Hepatocyte (in vitro differentiated cells): Measurements from ENCODE around the gene RAP1GAP2. TPM values are rescaled to one million over a fixed set of nuclear protein-coding genes. Genes with fewer than 3 reads are reported as not detected.

Experiments
- DNase-seq: peaks from one replicate; pipeline ENCODE4 v3.0.0-alpha.2; 2016; ENCODE audit warnings: low spot score
- H2AFZ ChIP-seq: fragments of 200-600 bp; sonication (generic); 2 replicates; pipeline ENCODE4 v1.6.0; 2016; ENCODE audit warnings: antibody characterized with exemption, mild to moderate bottlenecking
- H3K27ac ChIP-seq: fragments of 200-600 bp; sonication (generic); 2 replicates; pipeline ENCODE4 v1.5.1; 2016; ENCODE audit warnings: mild to moderate bottlenecking
- H3K27me3 ChIP-seq: fragments of 200-600 bp; sonication (generic); 2 replicates; pipeline ENCODE4 v1.6.1; 2016
- H3K36me3 ChIP-seq: fragments of 200-600 bp; sonication (generic); replicated peaks from 2 replicates; pipeline ENCODE4 v1.5.1; 2016; ENCODE audit warnings: low read depth; ENCODE audit not compliant: insufficient read depth
- H3K4me1 ChIP-seq: fragments of 200-600 bp; sonication (generic); 2 replicates; pipeline ENCODE4 v1.5.1; 2016; ENCODE audit warnings: mild to moderate bottlenecking, moderate library complexity; ENCODE audit not compliant: insufficient read depth
- H3K4me2 ChIP-seq: fragments of 200-600 bp; sonication (generic); 2 replicates; pipeline ENCODE4 v1.6.0; 2016
- H3K4me3 ChIP-seq: fragments of 200-600 bp; sonication (generic); 2 replicates; pipeline ENCODE4 v1.5.1; 2016; ENCODE audit warnings: mild to moderate bottlenecking
- H3K79me2 ChIP-seq: fragments of 200-600 bp; sonication (generic); 2 replicates; pipeline ENCODE4 v1.6.0; 2017; ENCODE audit warnings: mild to moderate bottlenecking
- H3K9me2 ChIP-seq: fragments of 200-600 bp; sonication (generic); replicated peaks from 2 replicates; pipeline ENCODE4 v1.6.0; 2017; ENCODE audit warnings: mild to moderate bottlenecking; ENCODE audit not compliant: insufficient read depth
- H3K9me3 ChIP-seq: fragments of 200-600 bp; sonication (generic); 2 replicates; pipeline ENCODE4 v1.5.1; 2016; ENCODE audit warnings: low read depth, mild to moderate bottlenecking
- H4K20me1 ChIP-seq: fragments of 200-600 bp; sonication (generic); 2 replicates; pipeline ENCODE4 v1.6.0; 2016; ENCODE audit warnings: mild to moderate bottlenecking; ENCODE audit not compliant: insufficient read depth, poor library complexity, severe bottlenecking
- CTCF ChIP-seq: fragments of 200-600 bp; sonication (generic); IDR thresholded peaks from 2 replicates; pipeline ENCODE4 v1.5.1; 2016; ENCODE audit warnings: antibody characterized with exemption, mild to moderate bottlenecking; ENCODE audit not compliant: poor library complexity
- EZH2 ChIP-seq: fragments of 200-600 bp; sonication (generic); IDR thresholded peaks from 2 replicates; pipeline ENCODE4 v1.6.1; 2016; ENCODE audit warnings: antibody characterized with exemption, mild to moderate bottlenecking, borderline replicate concordance
- EZH2phosphoT487 ChIP-seq: fragments of 200-600 bp; sonication (generic); IDR thresholded peaks from one replicate; pipeline ENCODE4 v1.6.1; 2018; ENCODE audit warnings: antibody characterized with exemption, mild to moderate bottlenecking, low read depth, moderate library complexity; ENCODE audit not compliant: unreplicated experiment, severe bottlenecking
- WGBS: methylation state at CpG from one replicate; pipeline ENCODE4 v1.1.6; 2016; ENCODE audit warnings: low lambda C conversion rate; ENCODE audit errors: missing lambda C conversion rate; 5-methylcytosine and 5-hydroxymethylcytosine counted together
- polyA plus RNA-seq: library from polyadenylated mRNA; unstranded; fragments of >200 nt; fragmentation: Nextera tagmentation; extraction: Ambion mirVana; gene quantifications from 2 replicates; pipeline ENCODE4 v1.2.1, GENCODE V29; 2016
- total RNA-seq: library from RNA; depleted of rRNA; stranded (reverse); fragments of >200 nt; gene quantifications from 2 replicates; pipeline ENCODE4 v1.2.3, GENCODE V29; 2014

Gene RAP1GAP2
- total and polyA plus RNA-seq, 2 experiments from 2014 or later = 3.0 to 10.0 TPM

GRCh38 chr17:2797637-2798036 is 1.4 kb downstream of the RAP1GAP2 start:
- H3K27ac ChIP-seq = no peak overlapping the region
- H3K36me3 ChIP-seq = no peaks in the 10 kb centered on the region
- no peak overlapping the region for H3K4me2 ChIP-seq
- H3K79me2 ChIP-seq = no peaks in the 10 kb centered on the region
- H3K4me3 ChIP-seq = no peak overlapping the region
- H3K9me2 ChIP-seq = no peaks in the 10 kb centered on the region
- TF ChIP-seq EZH2 = no peak
- TF ChIP-seq EZH2phosphoT487 = no peak
- TF ChIP-seq CTCF = no peak
- no peaks in the 10 kb centered on the region for H3K9me3 ChIP-seq
- H4K20me1 ChIP-seq = no peaks in the 10 kb centered on the region
- DNase-seq = no peak
- WGBS = 88% methylated on average over 11 of the region's 11 CpGs
- no peaks in the 10 kb centered on the region for H3K27me3 ChIP-seq
- no peak overlapping the region for H2AFZ ChIP-seq
- no peaks in the 10 kb centered on the region for H3K4me1 ChIP-seq

GRCh38 chr17:2798188-2798587 is 1.9 kb downstream of the RAP1GAP2 start:
- WGBS = 89% methylated on average over 11 of the region's 11 CpGs
- H3K4me1 ChIP-seq = no peaks in the 10 kb centered on the region

GRCh38 chr17:2798678-2799077 is 2.4 kb downstream of the RAP1GAP2 start:
- H3K4me2 ChIP-seq = no peak overlapping the region
- H3K4me3 ChIP-seq = no peak overlapping the region
- H3K27me3 ChIP-seq = no peaks in the 10 kb centered on the region
- H3K79me2 ChIP-seq = no peaks in the 10 kb centered on the region
- no peaks in the 10 kb centered on the region for H4K20me1 ChIP-seq
- no peak overlapping the region for H3K27ac ChIP-seq
- WGBS = 43% methylated on average over 11 of the region's 11 CpGs
- H3K9me3 ChIP-seq = no peaks in the 10 kb centered on the region
- no peaks in the 10 kb centered on the region for H3K4me1 ChIP-seq
- no peaks in the 10 kb centered on the region for H3K9me2 ChIP-seq
- no peak for DNase-seq
- H2AFZ ChIP-seq = no peak overlapping the region
- TF ChIP-seq EZH2 (no peak), CTCF (no peak), EZH2phosphoT487 (no peak)
- no peaks in the 10 kb centered on the region for H3K36me3 ChIP-seq

More at GRCh38 chr17:2798188-2798587, 1.9 kb downstream of the RAP1GAP2 start:
- TF ChIP-seq EZH2phosphoT487 (no peak), EZH2 (no peak), CTCF (no peak)
- Histone ChIP-seq H4K20me1 (no peaks in the 10 kb centered on the region), H3K36me3 (no peaks in the 10 kb centered on the region), H3K27ac (no peak overlapping the region), H3K79me2 (no peaks in the 10 kb centered on the region), H3K27me3 (no peaks in the 10 kb centered on the region), H3K9me3 (no peaks in the 10 kb centered on the region), H3K4me3 (no peak overlapping the region), H2AFZ (no peak overlapping the region), H3K4me2 (no peak overlapping the region), H3K9me2 (no peaks in the 10 kb centered on the region)
- no peak for DNase-seq

- no peaks in the 10 kb centered on the region for H3K4me1 ChIP-seq
- 89% methylated on average over 7 of the region's 7 CpGs for WGBS
- DNase-seq = no peak
- no peak overlapping the region for H3K4me3 ChIP-seq
- no peak overlapping the region for H3K4me2 ChIP-seq
- no peaks in the 10 kb centered on the region for H3K36me3 ChIP-seq
- H2AFZ ChIP-seq = no peak overlapping the region
- H3K9me3 ChIP-seq = no peaks in the 10 kb centered on the region
- no peaks in the 10 kb centered on the region for H3K27me3 ChIP-seq
- no peak overlapping the region for H3K27ac ChIP-seq
- H3K79me2 ChIP-seq = no peaks in the 10 kb centered on the region
- H4K20me1 ChIP-seq = no peaks in the 10 kb centered on the region
- TF ChIP-seq EZH2phosphoT487 = no peak
- no peak for TF ChIP-seq CTCF
- TF ChIP-seq EZH2 = no peak
- H3K9me2 ChIP-seq = no peaks in the 10 kb centered on the region
These were observed 3.4 kb downstream of the RAP1GAP2 start for GRCh38 chr17:2799653-2800052.
